Neural cell (in vitro differentiated cells): Measurements from ENCODE around the gene AXL. TPM values are rescaled to one million over a fixed set of nuclear protein-coding genes. Genes with fewer than 3 reads are reported as not detected.

Experiments
- H2AFZ ChIP-seq: fragments of 200-600, 300-800 bp; sonication (generic), shearing (Covaris generic); 2 replicates; pipeline ENCODE4 v1.6.0; 2014; ENCODE audit warnings: low read depth, mild to moderate bottlenecking, antibody characterized with exemption, low read length, moderate library complexity
- H3F3A ChIP-seq: fragments of 200-600 bp; shearing (Covaris generic); 2 replicates; pipeline ENCODE4 v1.6.1; 2016; ENCODE audit warnings: mild to moderate bottlenecking, moderate library complexity, mixed read lengths, antibody characterized with exemption, low read length; ENCODE audit not compliant: insufficient read depth, poor library complexity, severe bottlenecking
- H3K27ac ChIP-seq: fragments of 200-600, 300-800 bp; sonication (generic), shearing (Covaris generic); 2 replicates; pipeline ENCODE4 v1.5.1; 2014; ENCODE audit warnings: mild to moderate bottlenecking, low read length, moderate library complexity
- H3K27me3 ChIP-seq: fragments of 300-800, 200-600 bp; sonication (generic), shearing (Covaris generic); 2 replicates; pipeline ENCODE4 v1.6.0; 2014; ENCODE audit warnings: mild to moderate bottlenecking, low read depth, low read length, moderate library complexity; ENCODE audit not compliant: insufficient read depth
- H3K36me3 ChIP-seq: fragments of 300-800, 200-600 bp; sonication (generic), shearing (Covaris generic); 2 replicates; pipeline ENCODE4 v1.5.1; 2014; ENCODE audit warnings: mild to moderate bottlenecking, antibody characterized with exemption, low read length, moderate library complexity; ENCODE audit not compliant: insufficient read depth
- H3K4me2 ChIP-seq: fragments of 300-800, 200-600 bp; sonication (generic), shearing (Covaris generic); 2 replicates; pipeline ENCODE4 v1.6.0; 2014; ENCODE audit warnings: mild to moderate bottlenecking, low read length
- H3K4me3 ChIP-seq: fragments of 300-800, 200-600 bp; sonication (generic), shearing (Covaris generic); 2 replicates; pipeline ENCODE4 v1.5.1; 2014; ENCODE audit warnings: mild to moderate bottlenecking, low read length, moderate library complexity
- H3K79me2 ChIP-seq: fragments of 200-600 bp; shearing (Covaris generic); replicated peaks from 2 replicates; pipeline ENCODE4 v1.6.0; 2014; ENCODE audit warnings: mild to moderate bottlenecking, low read length, moderate library complexity; ENCODE audit not compliant: insufficient read depth
- H3K9ac ChIP-seq: fragments of 300-800, 200-600 bp; sonication (generic), shearing (Covaris generic); 2 replicates; pipeline ENCODE4 v1.6.1; 2016; ENCODE audit warnings: mild to moderate bottlenecking, low read length, mixed read lengths
- H3K9me2 ChIP-seq: fragments of 200-600 bp; shearing (Covaris generic); 2 replicates; pipeline ENCODE4 v1.6.1; 2016; ENCODE audit warnings: mild to moderate bottlenecking, low read length, mixed read lengths; ENCODE audit not compliant: insufficient read depth
- H3K9me3 ChIP-seq: fragments of 200-600, 300-800 bp; sonication (generic), shearing (Covaris generic); 2 replicates; pipeline ENCODE4 v1.6.1; 2016; ENCODE audit warnings: mild to moderate bottlenecking, mixed run types, low read length, moderate library complexity, mixed read lengths
- H4K20me1 ChIP-seq: fragments of 200-600 bp; shearing (Covaris generic); 2 replicates; pipeline ENCODE4 v1.6.1; 2016; ENCODE audit warnings: mild to moderate bottlenecking, mixed run types; ENCODE audit not compliant: insufficient read depth
- CTCF ChIP-seq: fragments of 450-650 bp; IDR thresholded peaks from 2 replicates; pipeline ENCODE4 v1.5.1; 2014; ENCODE audit warnings: antibody characterized with exemption, mild to moderate bottlenecking, moderate library complexity; ENCODE audit not compliant: poor library complexity, severe bottlenecking
- EP300 ChIP-seq: fragments of 450-650 bp; conservative IDR thresholded peaks from 2 replicates; pipeline ENCODE4 v1.6.1; 2014; ENCODE audit warnings: antibody characterized with exemption, mild to moderate bottlenecking, moderate library complexity; ENCODE audit not compliant: poor library complexity, severe bottlenecking
- EZH2 ChIP-seq: fragments of 200-600, 300-800 bp; shearing (Covaris generic), sonication (generic); IDR thresholded peaks from 2 replicates; pipeline ENCODE4 v1.6.1; 2014; ENCODE audit warnings: antibody characterized with exemption, low read length, borderline replicate concordance, mild to moderate bottlenecking; ENCODE audit not compliant: insufficient read depth, poor library complexity, severe bottlenecking
- MXI1 ChIP-seq: fragments of 450-650 bp; conservative IDR thresholded peaks from 2 replicates; pipeline ENCODE4 v1.6.1; 2014; ENCODE audit warnings: antibody characterized with exemption, mild to moderate bottlenecking; ENCODE audit not compliant: poor library complexity, severe bottlenecking
- POLR2AphosphoS5 ChIP-seq: IDR thresholded peaks from 2 replicates; pipeline ENCODE4 v1.6.1; 2012
- RAD21 ChIP-seq: fragments of 450-650 bp; conservative IDR thresholded peaks from 2 replicates; pipeline ENCODE4 v1.6.1; 2014; ENCODE audit warnings: antibody characterized with exemption, mild to moderate bottlenecking, moderate library complexity
- REST ChIP-seq: IDR thresholded peaks from 2 replicates; pipeline ENCODE4 v1.6.1; 2012; ENCODE audit warnings: borderline replicate concordance
- SMC3 ChIP-seq: fragments of 450-650 bp; conservative IDR thresholded peaks from 2 replicates; pipeline ENCODE4 v1.6.1; 2014; ENCODE audit warnings: antibody characterized with exemption, mild to moderate bottlenecking, moderate library complexity; ENCODE audit not compliant: poor library complexity
- TAF1 ChIP-seq: IDR thresholded peaks from 2 replicates; pipeline ENCODE4 v1.6.1; 2012; ENCODE audit warnings: low read depth
- polyA plus RNA-seq: library from polyadenylated mRNA; depleted of rRNA; stranded (reverse); fragments of >200 nt; gene quantifications from 2 replicates; pipeline ENCODE4 v1.2.3, GENCODE V29; 2014

Gene AXL
- polyA plus RNA-seq, 1 donor from 2014 or later: 0.10 TPM

GRCh38 chr19:41263850-41264580, 45.0 kb downstream of the AXL start, which contains the start of gene HNRNPUL1:
TSS of gene HNRNPUL1 (plus strand) at chr19:41264372. CDS start at chr19:41264504, 132 bp downstream.
- peak within 1 kb of the TSS; percentile 98 for H3K27ac ChIP-seq
- peak; percentile 78 for TF ChIP-seq MXI1
- no peak for TF ChIP-seq EZH2
- TF ChIP-seq EP300: peak; percentile 77
- peak; percentile 87 for TF ChIP-seq REST
- peak; percentile 62 for TF ChIP-seq SMC3
- no peak for TF ChIP-seq RAD21
- TF ChIP-seq TAF1: peak; percentile 94
- TF ChIP-seq POLR2AphosphoS5: peak; percentile 75
- TF ChIP-seq CTCF: peak; percentile 55
- peak within 1 kb of the TSS; percentile 56 for H2AFZ ChIP-seq
- H3K36me3 ChIP-seq: no peaks in the 10 kb centered on the region
- H3K9me2 ChIP-seq: no peaks in the 10 kb centered on the region
- peak within 1 kb of the TSS; percentile 97 for H3K4me3 ChIP-seq
- peak within 1 kb of the TSS; percentile 93 for H3K4me2 ChIP-seq
- no peaks in the 10 kb centered on the region for H3K9me3 ChIP-seq
- no peaks in the 10 kb centered on the region for H3F3A ChIP-seq
- H3K79me2 ChIP-seq: peaks cover 39% of the 10 kb centered on the region
- H3K27me3 ChIP-seq: no peaks in the 10 kb centered on the region
- H4K20me1 ChIP-seq: peaks cover 8% of the 10 kb centered on the region
- peak within 1 kb of the TSS; percentile 99 for H3K9ac ChIP-seq

DNA sequence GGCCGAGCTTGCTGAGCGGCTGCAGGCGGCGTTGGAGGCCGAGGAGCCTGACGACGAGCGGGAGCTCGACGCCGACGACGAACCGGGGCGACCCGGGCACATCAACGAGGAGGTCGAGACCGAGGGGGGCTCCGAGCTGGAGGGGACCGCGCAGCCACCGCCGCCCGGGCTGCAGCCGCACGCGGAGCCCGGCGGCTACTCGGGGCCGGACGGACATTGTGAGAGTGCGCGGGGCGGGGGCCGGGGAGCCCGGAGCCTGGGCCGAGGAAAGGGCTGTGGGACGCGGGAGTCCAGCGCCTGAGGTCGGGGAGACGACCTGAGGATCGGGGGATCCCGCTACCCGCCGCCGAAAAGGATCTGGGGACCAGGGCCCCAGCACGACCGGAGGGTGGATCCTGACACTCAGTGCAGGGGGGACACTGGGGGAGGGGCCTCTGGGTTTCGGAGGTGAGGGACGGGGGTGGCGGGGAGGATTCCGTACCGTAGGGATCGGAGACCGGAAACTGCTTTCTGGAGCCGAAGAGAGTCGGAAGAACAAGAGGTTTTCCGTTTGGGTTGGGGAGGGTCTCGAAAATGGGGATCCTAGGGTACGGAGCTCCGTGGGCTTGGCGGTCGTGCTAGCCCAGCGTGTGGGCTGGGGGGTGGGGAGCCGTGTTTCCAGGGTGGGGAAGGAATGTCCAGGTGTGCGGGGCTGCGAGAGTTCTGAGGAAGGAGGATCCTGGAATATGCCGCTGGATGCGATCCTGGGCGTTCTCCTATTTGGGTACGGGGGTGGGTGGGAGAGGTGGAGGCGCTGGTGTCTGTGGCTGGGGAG, 45.8 kb downstream of the AXL start:
- Histone ChIP-seq H3K27ac (peak overlapping the region; percentile 98), H3K9me3 (no peaks in the 10 kb centered on the region), H3K27me3 (no peaks in the 10 kb centered on the region), H3K9me2 (no peaks in the 10 kb centered on the region), H3F3A (no peaks in the 10 kb centered on the region), H3K9ac (peak overlapping the region; percentile 99), H2AFZ (peak overlapping the region; percentile 56), H4K20me1 (peaks cover 8% of the 10 kb centered on the region), H3K4me3 (peak overlapping the region; percentile 97), H3K36me3 (no peaks in the 10 kb centered on the region), H3K4me2 (peak overlapping the region; percentile 93), H3K79me2 (peaks cover 39% of the 10 kb centered on the region)
- TF ChIP-seq MXI1 (peak; percentile 61), TAF1 (peak; percentile 62), EP300 (no peak), EZH2 (no peak), REST (peak; percentile 60), RAD21 (peak; percentile 47), CTCF (no peak), POLR2AphosphoS5 (peak; percentile 6), SMC3 (no peak)
